ENCODE results near the gene SOST. TPM values are rescaled to one million over a fixed set of nuclear protein-coding genes. Genes with fewer than 3 reads are reported as not detected.

SOST gene
- total and polyA plus RNA-seq, 2 donors (not counting 3 experiments of a cell fraction or from before 2014, with no cell fraction given): not detected

GRCh38 chr17:43758086-43758485, 505 bp downstream of the SOST start:
- FAIRE-seq (no peak), DNase-seq (ENCODE audit: low read depth, low spot score) (no peak)
- Histone ChIP-seq H3K9me3 (replicated peaks; ENCODE audit: control insufficient read depth, insufficient read depth, low read length) (no peaks in the 10 kb centered on the region), H4K20me1 (replicated peaks; ENCODE audit: control insufficient read depth, extremely low read depth, insufficient read depth, low read length) (no peaks in the 10 kb centered on the region), H3K36me3 (ENCODE audit: control insufficient read depth in 2 of 2, extremely low read depth in 1 of 2, insufficient read depth in 2 of 2, low read length in 2 of 2) (no peaks in the 10 kb centered on the region), H3K4me1 (ENCODE audit: control insufficient read depth, extremely low read depth, insufficient read depth, low read length) (peaks cover 3% of the 10 kb centered on the region), H3K9me1 (replicated peaks; ENCODE audit: control insufficient read depth, extremely low read depth, insufficient read depth, low read length) (no peaks in the 10 kb centered on the region), H3K27me3 (ENCODE audit: control insufficient read depth in 2 of 2, insufficient read depth in 2 of 2, low read length in 2 of 2) (peaks cover 8 to 17% of the 10 kb centered on the region in 2 experiments), H3K4me2 (ENCODE audit: insufficient read depth, low read length) (no peak overlapping the region), H3K4me3 (replicated peaks in 1 of 3; ENCODE audit: insufficient read depth in 1 of 3, low read depth in 1 of 3, low read length in 3 of 3) (no peak overlapping the region), H3K79me2 (ENCODE audit: control insufficient read depth, insufficient read depth, low read length) (no peaks in the 10 kb centered on the region), H3K27ac (ENCODE audit: insufficient read depth, low read depth, low read length) (no peak overlapping the region), H2AFZ (ENCODE audit: low read depth, low read length) (no peak overlapping the region), H3K9ac (replicated peaks; ENCODE audit: extremely low read depth, insufficient read depth, low read length) (no peak overlapping the region)
- intact Hi-C loops (cut with micrococcal nuclease) (no loop called here), dilution Hi-C loops (cut with MboI; ENCODE audit: extremely low pct_ligation_motif_present, low sequenced_read_pairs) (no loop called here)
- CTCF ChIA-PET: interaction anchor here (1.7 to 9.4 kb wide), 4 partner anchors 9 to 84 kb away, joined by 7 to 414 read pairs (median 18); no protein-coding TSS in a partner anchor
- POLR2A ChIA-PET: no interaction called here
- no TSS peak for BruUV-seq (replicated peaks)
- TF ChIP-seq POLR2A (IDR thresholded peaks at IDR 0.05; ENCODE audit: low read depth, low read length) (no peak), FOS (IDR thresholded peaks at IDR 0.05; ENCODE audit: borderline replicate concordance, insufficient read depth, low read length) (no peak)

- DNase-seq (ENCODE audit: low read depth, low spot score): no peak
- ChIA-PET CTCF (interaction anchor here (1.4 to 9.4 kb wide), 7 partner anchors 9 to 83 kb away, joined by 4 to 414 read pairs (median 14); no protein-coding TSS in a partner anchor), POLR2A (no interaction called here)
- H3K4me3 ChIP-seq (replicated peaks in 1 of 3; ENCODE audit: insufficient read depth in 1 of 3, low read depth in 1 of 3, low read length in 3 of 3): no peak overlapping the region
- no TSS peak for BruUV-seq (replicated peaks)
- no peak for FAIRE-seq
- H3K36me3 ChIP-seq (ENCODE audit: control insufficient read depth in 2 of 2, extremely low read depth in 1 of 2, insufficient read depth in 2 of 2, low read length in 2 of 2): no peaks in the 10 kb centered on the region
- TF ChIP-seq POLR2A (IDR thresholded peaks at IDR 0.05; ENCODE audit: low read depth, low read length) (no peak), CTCF (IDR thresholded peaks at IDR 0.05; ENCODE audit: extremely low read depth in 1 of 2, insufficient read depth in 1 of 2, low read depth in 1 of 2, low read length in 2 of 2) (no peak), JUN (IDR thresholded peaks at IDR 0.05; ENCODE audit: borderline replicate concordance, insufficient read depth, insufficient read length, low read depth) (no peak), MAX (IDR thresholded peaks at IDR 0.05; ENCODE audit: insufficient read depth, insufficient read length) (no peak), POLR2AphosphoS5 (IDR thresholded peaks at IDR 0.05; ENCODE audit: insufficient read depth, low read depth, low read length) (no peak), FOS (IDR thresholded peaks at IDR 0.05; ENCODE audit: borderline replicate concordance, insufficient read depth, low read length) (no peak), MYC (IDR thresholded peaks at IDR 0.05; ENCODE audit: low read depth, low read length) (no peak), GATA2 (IDR thresholded peaks at IDR 0.05; ENCODE audit: insufficient read depth, insufficient read length, low read depth, low read length) (no peak), EZH2 (IDR thresholded peaks at IDR 0.05; ENCODE audit: borderline replicate concordance, low read depth, low read length, severe bottlenecking) (no peak)
- no peak overlapping the region for H2AFZ ChIP-seq (ENCODE audit: low read depth, low read length)
- H3K9me1 ChIP-seq (replicated peaks; ENCODE audit: control insufficient read depth, extremely low read depth, insufficient read depth, low read length): no peaks in the 10 kb centered on the region
- H3K9ac ChIP-seq (replicated peaks; ENCODE audit: extremely low read depth, insufficient read depth, low read length): no peak overlapping the region
- dilution Hi-C loops (cut with MboI; ENCODE audit: extremely low pct_ligation_motif_present, low sequenced_read_pairs) (no loop called here), intact Hi-C loops (cut with micrococcal nuclease) (no loop called here)
- H4K20me1 ChIP-seq (replicated peaks; ENCODE audit: control insufficient read depth, extremely low read depth, insufficient read depth, low read length): no peaks in the 10 kb centered on the region
- H3K9me3 ChIP-seq (replicated peaks; ENCODE audit: control insufficient read depth, insufficient read depth, low read length): no peaks in the 10 kb centered on the region
- no peak overlapping the region for H3K4me2 ChIP-seq (ENCODE audit: insufficient read depth, low read length)
- peaks cover 3% of the 10 kb centered on the region for H3K4me1 ChIP-seq (ENCODE audit: control insufficient read depth, extremely low read depth, insufficient read depth, low read length)
- no peaks in the 10 kb centered on the region for H3K79me2 ChIP-seq (ENCODE audit: control insufficient read depth, insufficient read depth, low read length)
- peaks cover 8 to 17% of the 10 kb centered on the region in 2 experiments for H3K27me3 ChIP-seq (ENCODE audit: control insufficient read depth in 2 of 2, insufficient read depth in 2 of 2, low read length in 2 of 2)
- H3K27ac ChIP-seq (ENCODE audit: insufficient read depth, low read depth, low read length): no peak overlapping the region
These were observed 1.4 kb downstream of the SOST start for GRCh38 chr17:43757171-43757660.
